GM23338 (cell line): ENCODE results near the gene CDH23. TPM values are rescaled to one million over a fixed set of nuclear protein-coding genes. Genes with fewer than 3 reads are reported as not detected.
A peak's percentile ranks its signal among the peaks of the same experiment; 100 is the strongest.

ENCODE experiments used
- ATAC-seq: fragments of 200-7000 bp; cut with Tn5 transposase; 3 replicates; pipeline ENCODE4 v1.9.1; 2020
- DNase-seq: peaks from one replicate; pipeline ENCODE4 v3.0.0-alpha.2; 2015; ENCODE audit warnings: low spot score
- H2AFZ ChIP-seq: fragments of 200-600 bp; sonication (generic); 2 replicates; pipeline ENCODE4 v1.8.0; 2016; ENCODE audit warnings: antibody characterized with exemption, mild to moderate bottlenecking, moderate library complexity
- H3F3A ChIP-seq: fragments of 200-600 bp; sonication (generic); replicated peaks from 2 replicates; pipeline ENCODE4 v1.8.0; 2017; ENCODE audit warnings: antibody characterized with exemption, mixed run types, low read depth
- H3K27ac ChIP-seq: fragments of 200-600 bp; sonication (generic); 2 replicates; pipeline ENCODE4 v1.6.1; 2016; ENCODE audit warnings: low read depth
- H3K27me3 ChIP-seq: fragments of 200-600 bp; sonication (generic); 2 replicates; pipeline ENCODE4 v1.8.0; 2016; ENCODE audit warnings: mild to moderate bottlenecking, mixed run types, moderate library complexity; ENCODE audit not compliant: insufficient read depth
- H3K36me3 ChIP-seq: fragments of 200-600 bp; sonication (generic); 2 replicates; pipeline ENCODE4 v1.8.0; 2016; ENCODE audit warnings: mild to moderate bottlenecking; ENCODE audit not compliant: insufficient read depth
- H3K4me1 ChIP-seq: fragments of 200-600 bp; sonication (generic); 2 replicates; pipeline ENCODE4 v1.8.0; 2016; ENCODE audit warnings: mild to moderate bottlenecking, moderate library complexity; ENCODE audit not compliant: insufficient read depth
- H3K4me2 ChIP-seq: fragments of 200-600 bp; sonication (generic); 2 replicates; pipeline ENCODE4 v1.7.1; 2017; ENCODE audit warnings: mixed run types
- H3K4me3 ChIP-seq: fragments of 200-600 bp; sonication (generic); 2 replicates; pipeline ENCODE4 v1.6.1; 2016; ENCODE audit warnings: mixed run types
- H3K79me2 ChIP-seq: fragments of 200-600 bp; sonication (generic); replicated peaks from 2 replicates; pipeline ENCODE4 v1.8.0; 2017; ENCODE audit warnings: mild to moderate bottlenecking; ENCODE audit not compliant: insufficient read depth
- H3K9me2 ChIP-seq: fragments of 200-600 bp; sonication (generic); 2 replicates; pipeline ENCODE4 v1.8.0; 2017; ENCODE audit not compliant: insufficient read depth
- H4K20me1 ChIP-seq: fragments of 200-600 bp; sonication (generic); replicated peaks from 2 replicates; pipeline ENCODE4 v1.8.0; 2017; ENCODE audit warnings: mild to moderate bottlenecking; ENCODE audit not compliant: insufficient read depth
- H3K27ac Mint-ChIP-seq: 2 replicates; pipeline ENCODE4 v1.8.0; 2020; ENCODE audit warnings: inconsistent platforms, mild to moderate bottlenecking, moderate library complexity, mixed read lengths
- H3K27me3 Mint-ChIP-seq: 3 replicates; pipeline ENCODE4 v1.8.0; 2022; ENCODE audit warnings: low read depth, mild to moderate bottlenecking, moderate library complexity, mixed read lengths, inconsistent platforms; ENCODE audit not compliant: insufficient read depth, poor library complexity
- H3K36me3 Mint-ChIP-seq: 3 replicates; pipeline ENCODE4 v1.8.0; 2021; ENCODE audit warnings: low read depth, mild to moderate bottlenecking, inconsistent platforms, moderate library complexity, mixed read lengths
- H3K4me1 Mint-ChIP-seq: 3 replicates; pipeline ENCODE4 v1.8.0; 2020; ENCODE audit warnings: mild to moderate bottlenecking, inconsistent platforms, mixed read lengths
- H3K4me3 Mint-ChIP-seq: 3 replicates; pipeline ENCODE4 v1.8.0; 2021; ENCODE audit warnings: moderate library complexity, mild to moderate bottlenecking, inconsistent platforms, mixed read lengths
- H3K9me3 Mint-ChIP-seq: 3 replicates; pipeline ENCODE4 v1.8.0; 2020; ENCODE audit warnings: moderate library complexity, mild to moderate bottlenecking, inconsistent platforms, mixed read lengths
- CREB1 ChIP-seq: fragments of 250-450 bp; sonication (Bioruptor Pico); IDR thresholded peaks from 2 replicates; pipeline ENCODE4 v1.5.0; 2020; ENCODE audit warnings: low read depth, mild to moderate bottlenecking, moderate library complexity
- ETS1 ChIP-seq: IDR thresholded peaks from 2 replicates; pipeline ENCODE4 v1.6.1; 2016; ENCODE audit warnings: antibody characterized with exemption
- EZH2 ChIP-seq: fragments of 200-600 bp; sonication (generic); IDR thresholded peaks from one replicate; pipeline ENCODE4 v1.8.0; 2017; ENCODE audit warnings: antibody characterized with exemption, mild to moderate bottlenecking, low read depth; ENCODE audit not compliant: unreplicated experiment
- EZH2phosphoT487 ChIP-seq: fragments of 200-600 bp; sonication (generic); IDR thresholded peaks from one replicate; pipeline ENCODE4 v1.8.1; 2018; ENCODE audit warnings: antibody characterized with exemption; ENCODE audit not compliant: unreplicated experiment
- JUNB ChIP-seq: IDR thresholded peaks from one replicate; pipeline ENCODE4 v1.6.1; 2016; ENCODE audit warnings: antibody characterized with exemption; ENCODE audit not compliant: unreplicated experiment
- NANOG ChIP-seq: IDR thresholded peaks from 2 replicates; pipeline ENCODE4 v1.6.1; 2016; ENCODE audit warnings: antibody characterized with exemption, borderline replicate concordance
- POLR2AphosphoS5 ChIP-seq: IDR thresholded peaks from 2 replicates; pipeline ENCODE4 v1.6.1; 2016; ENCODE audit warnings: antibody characterized with exemption, low read depth
- REST ChIP-seq: IDR thresholded peaks from one replicate; pipeline ENCODE4 v1.6.1; 2018; ENCODE audit warnings: antibody characterized with exemption; ENCODE audit not compliant: unreplicated experiment
- ZNF114 ChIP-seq: fragments of 250-450 bp; sonication (Bioruptor Pico); IDR thresholded peaks from 2 replicates; pipeline ENCODE4 v1.5.0; 2020; ENCODE audit warnings: mild to moderate bottlenecking, moderate library complexity
- ZNF331 ChIP-seq: fragments of 250-450 bp; sonication (Bioruptor Pico); IDR thresholded peaks from 2 replicates; pipeline ENCODE4 v1.5.0; 2020; ENCODE audit warnings: low read depth, mild to moderate bottlenecking, moderate library complexity
- ZNF462 ChIP-seq: fragments of 250-450 bp; sonication (Bioruptor Pico); IDR thresholded peaks from 2 replicates; pipeline ENCODE4 v1.5.0; 2020; ENCODE audit warnings: mild to moderate bottlenecking, moderate library complexity
- polyA plus RNA-seq: library from polyadenylated mRNA; unstranded; fragments of >200 nt; fragmentation: Nextera tagmentation; extraction: Ambion mirVana; gene quantifications from 2 replicates; pipeline ENCODE4 v1.2.1, GENCODE V29; 2016
- total RNA-seq: library from RNA; depleted of rRNA; stranded (reverse); fragments of >200 nt; shearing (Covaris generic); gene quantifications from 2 replicates; pipeline ENCODE4 v1.2.3, GENCODE V29; 2014

CDH23 gene
- total and polyA plus RNA-seq, 2 experiments from 2014 or later = 0.95 to 4.3 TPM

- H3K27me3 ChIP-seq = no peaks in the 10 kb centered on the region
- H3K4me1 ChIP-seq = peaks cover 20% of the 10 kb centered on the region
- no peak overlapping the region for H3K27ac ChIP-seq
- H3K27me3 Mint-ChIP-seq = peaks cover 9% of the 10 kb centered on the region
- H3K4me1 Mint-ChIP-seq = peaks cover 37% of the 10 kb centered on the region
- no peak overlapping the region for H3K4me3 ChIP-seq
- ATAC-seq = no peak
- H3K79me2 ChIP-seq = no peaks in the 10 kb centered on the region
- H2AFZ ChIP-seq = no peak overlapping the region
- H3K36me3 Mint-ChIP-seq = no peaks in the 10 kb centered on the region
- H4K20me1 ChIP-seq = no peaks in the 10 kb centered on the region
- H3F3A ChIP-seq = no peaks in the 10 kb centered on the region
- no peaks in the 10 kb centered on the region for H3K9me3 Mint-ChIP-seq
- DNase-seq = no peak
- no peak for TF ChIP-seq CREB1
- no peak for TF ChIP-seq POLR2AphosphoS5
- TF ChIP-seq EZH2phosphoT487 = no peak
- TF ChIP-seq EZH2 = no peak
- no peak for TF ChIP-seq REST
- no peak for TF ChIP-seq ZNF331
- no peak for TF ChIP-seq JUNB
- no peak for TF ChIP-seq NANOG
- 0 out of 2 replicates have a peak overlapping the region, but pooled peaks have one; percentile 51 for H3K4me2 ChIP-seq
- no peak overlapping the region for H3K4me3 Mint-ChIP-seq
- peaks cover 8% of the 10 kb centered on the region; the same call in 1 of the 2 replicates for H3K9me2 ChIP-seq
- no peaks in the 10 kb centered on the region for H3K36me3 ChIP-seq
- no peak overlapping the region for H3K27ac Mint-ChIP-seq
Observed at GRCh38 chr10:71550628-71551027, 153.9 kb downstream of the CDH23 start.

- Mint-ChIP-seq H3K36me3 (no peaks in the 10 kb centered on the region), H3K4me3 (no peak overlapping the region), H3K4me1 (peaks cover 37% of the 10 kb centered on the region), H3K27me3 (peaks cover 9% of the 10 kb centered on the region), H3K9me3 (no peaks in the 10 kb centered on the region), H3K27ac (no peak overlapping the region)
- Histone ChIP-seq H3K36me3 (no peaks in the 10 kb centered on the region), H2AFZ (no peak overlapping the region), H3K4me2 (no peak overlapping the region), H3K79me2 (no peaks in the 10 kb centered on the region), H3K27ac (no peak overlapping the region), H3K9me2 (peaks cover 8% of the 10 kb centered on the region; the same call in 1 of the 2 replicates), H3F3A (no peaks in the 10 kb centered on the region), H3K4me1 (peaks cover 20% of the 10 kb centered on the region), H4K20me1 (no peaks in the 10 kb centered on the region), H3K27me3 (no peaks in the 10 kb centered on the region), H3K4me3 (no peak overlapping the region)
- ATAC-seq (no peak), DNase-seq (no peak)
- TF ChIP-seq ZNF114 (CRISPR knock-in tag) (no peak), ZNF462 (CRISPR knock-in tag) (no peak), POLR2AphosphoS5 (no peak), ETS1 (no peak)
Observed at GRCh38 chr10:71551970-71552369, 155.2 kb downstream of the CDH23 start.
